GM21723 (cell line): ENCODE measurements around the gene SEPTIN2.
A peak's percentile ranks its signal among the peaks of the same experiment; 100 is the strongest.
"Not testable (repeated sequence)": the region's sequence is repeated elsewhere in the genome, so short reads cannot be mapped to it uniquely, and the experiment has no call there.

ENCODE experiments used
- ATAC-seq: cut with Tn5 transposase; IDR thresholded peaks from one replicate; pipeline ENCODE4 v1.9.1; 2021; ENCODE audit warnings: mild to moderate bottlenecking, moderate library complexity; ENCODE audit not compliant: unreplicated experiment

SEPTIN2 gene

DNA sequence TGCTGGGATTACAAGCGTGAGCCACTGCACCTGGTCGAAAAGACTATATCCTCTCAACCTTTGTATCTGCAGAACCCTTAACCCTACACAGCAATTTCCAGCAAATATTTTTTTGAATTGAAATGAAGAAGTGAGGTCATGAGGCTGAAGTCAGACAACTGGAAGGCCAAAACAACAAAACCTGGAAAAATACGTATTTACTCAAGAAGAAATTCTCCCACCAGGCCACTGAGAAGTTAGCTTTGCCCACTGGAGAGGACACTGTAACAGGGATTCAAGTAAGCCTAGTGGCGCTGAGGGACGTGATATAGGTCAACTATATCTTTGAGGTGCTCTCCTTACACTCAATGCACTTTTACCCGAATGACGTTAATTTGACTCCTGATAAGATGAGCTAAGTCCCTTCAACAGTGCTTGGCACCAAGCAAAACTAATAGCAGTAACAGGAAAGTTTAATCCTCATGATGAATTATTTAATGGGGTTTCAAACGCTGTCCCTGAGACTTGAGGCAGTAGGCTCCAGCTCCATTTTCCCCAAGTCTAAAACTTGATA lies 2.1 kb upstream of the SEPTIN2 start:
- no peak for ATAC-seq

DNA sequence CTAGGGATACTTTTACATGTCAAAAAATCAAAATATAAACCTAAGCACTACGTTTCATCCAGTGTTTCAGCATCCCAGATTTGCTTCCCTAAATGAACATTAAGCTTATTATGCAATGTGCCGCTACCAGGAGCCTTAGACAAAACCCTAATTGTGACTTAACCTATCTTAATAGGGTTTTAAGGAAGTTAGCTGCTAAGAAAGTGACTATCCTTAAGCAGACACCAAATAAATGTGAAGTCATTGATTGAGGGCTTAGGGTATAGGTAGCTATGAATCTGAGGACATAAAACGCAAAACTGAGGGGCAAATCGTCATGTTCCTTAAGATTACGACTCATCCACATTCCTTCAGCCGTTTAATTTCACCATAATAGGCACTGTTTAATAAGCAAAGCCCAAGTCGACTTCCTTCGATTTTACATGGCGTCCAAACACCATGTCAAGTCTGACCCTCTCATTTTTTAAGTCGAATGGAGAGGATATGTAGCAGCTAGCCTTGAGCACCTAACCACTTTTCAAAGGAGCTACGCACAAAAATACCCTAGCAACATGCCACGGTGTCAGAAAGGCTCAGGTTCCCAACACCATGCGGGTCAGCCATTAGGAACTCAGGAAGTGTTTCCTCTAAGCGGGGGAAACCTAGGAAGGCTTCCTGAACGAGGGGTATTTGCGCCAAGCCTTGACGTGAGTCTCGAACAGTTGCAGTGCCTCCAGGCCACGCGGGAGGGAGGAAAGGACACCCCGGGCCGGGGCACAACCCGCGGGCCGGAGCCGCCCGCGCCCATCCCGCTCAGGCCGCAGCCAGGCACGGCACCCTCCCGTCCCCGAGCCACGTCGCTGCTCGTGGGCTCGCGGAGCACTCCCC lies 1.3 kb upstream of the SEPTIN2 start:
- ATAC-seq, result no peak

DNA sequence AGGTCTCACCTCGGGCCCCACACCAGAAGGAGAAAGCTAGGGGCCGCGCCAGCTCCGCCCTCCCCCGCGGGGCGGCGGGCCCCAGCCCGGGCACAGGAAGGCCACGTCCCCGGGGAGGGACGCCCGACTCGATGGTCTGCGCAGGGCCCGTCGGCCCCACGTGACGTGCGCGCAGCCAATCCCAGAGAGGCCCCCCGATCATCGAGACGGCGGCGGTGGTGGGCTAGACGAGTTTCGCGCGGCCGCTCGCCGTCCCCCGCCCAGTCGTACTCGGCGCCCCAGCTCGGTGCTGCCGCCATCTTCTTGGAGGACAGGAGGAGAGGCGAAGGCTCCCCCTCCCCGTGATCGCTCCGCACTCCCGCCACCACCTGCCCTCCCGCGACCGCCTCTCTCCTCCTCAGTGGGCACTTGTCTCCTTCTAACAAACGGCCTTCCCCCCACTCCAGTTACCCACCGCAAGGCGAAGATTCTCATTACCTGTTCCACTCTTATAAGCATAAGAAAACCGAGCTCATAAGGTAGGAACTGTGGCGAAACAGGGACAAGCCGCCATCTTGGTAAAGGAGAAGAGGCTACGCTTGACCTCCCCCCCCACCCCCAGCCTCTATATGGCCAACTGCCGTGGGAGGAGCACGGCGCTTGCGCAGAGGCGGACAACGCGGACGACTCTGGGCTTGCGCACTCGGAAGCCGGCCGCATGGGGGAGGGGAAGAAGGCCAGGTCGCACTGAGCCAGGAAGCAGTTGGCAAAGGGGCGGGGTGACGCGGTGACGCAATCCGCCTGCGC lies 439 bp upstream of the SEPTIN2 start, which contains the start of gene HDLBP:
TSS of gene HDLBP (minus strand) at position 580 of the 786 bp plus-strand sequence. CDS start 48,803 bp downstream, outside the sequence.
- peak; percentile 73 for ATAC-seq

DNA sequence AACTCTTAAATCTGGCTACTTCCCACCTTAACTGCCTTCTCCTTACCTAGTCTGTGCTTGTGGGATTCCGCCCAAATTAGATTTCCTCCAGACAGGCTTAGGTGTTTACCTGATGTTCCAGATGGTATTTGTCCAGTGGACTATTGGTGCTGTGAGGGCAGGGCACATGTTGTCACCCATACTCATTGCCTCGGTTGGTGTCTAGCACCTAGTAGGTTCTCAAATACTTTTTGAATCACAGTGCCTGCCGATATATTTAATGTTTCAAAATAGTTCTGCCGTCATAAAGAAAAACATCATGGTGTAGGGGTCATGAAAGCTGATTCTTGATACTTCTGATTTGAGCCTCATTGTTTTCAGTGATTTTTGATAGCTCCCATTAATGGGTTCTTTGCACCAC lies 1.1 kb downstream of the SEPTIN2 start:
- no peak for ATAC-seq

DNA sequence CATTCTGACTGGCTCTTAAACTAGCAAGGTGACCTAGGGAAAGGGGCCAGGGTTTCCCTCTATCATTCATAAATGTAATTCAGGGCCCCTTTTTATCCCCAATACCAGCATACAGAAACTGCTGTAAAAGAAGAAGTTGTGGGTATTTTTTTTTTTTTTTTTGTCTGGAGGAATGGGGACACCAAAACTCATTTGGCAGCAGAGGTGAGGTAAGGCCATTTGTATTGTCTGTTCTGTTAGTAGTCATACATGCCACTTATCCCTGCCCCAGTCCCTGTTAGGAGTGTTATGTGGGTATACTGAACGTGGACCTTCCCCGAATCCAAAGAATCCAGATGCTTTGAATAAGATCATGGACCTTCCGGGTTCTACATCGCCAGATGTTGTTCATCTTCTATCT lies 1.7 kb downstream of the SEPTIN2 start:
- no peak for ATAC-seq

DNA sequence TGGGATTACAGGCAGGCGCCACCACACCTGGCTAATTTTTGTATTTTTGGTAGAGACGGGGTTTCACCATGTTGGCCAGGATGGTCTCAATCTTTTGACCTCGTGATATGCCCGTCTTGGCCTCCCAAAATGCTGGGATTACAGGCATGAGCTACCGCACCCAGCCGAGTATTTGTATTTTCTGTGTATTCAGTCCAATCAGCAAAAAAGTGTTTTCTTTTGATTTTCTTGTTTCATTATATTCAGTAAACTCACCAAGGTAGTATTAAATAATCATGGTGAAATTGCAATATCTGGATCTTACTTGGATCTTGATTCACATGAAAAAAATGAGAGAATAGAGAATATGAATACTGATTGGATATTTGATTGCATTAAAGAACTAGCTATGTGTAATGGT lies 3.1 kb downstream of the SEPTIN2 start:
- not testable (repeated sequence) for ATAC-seq

DNA sequence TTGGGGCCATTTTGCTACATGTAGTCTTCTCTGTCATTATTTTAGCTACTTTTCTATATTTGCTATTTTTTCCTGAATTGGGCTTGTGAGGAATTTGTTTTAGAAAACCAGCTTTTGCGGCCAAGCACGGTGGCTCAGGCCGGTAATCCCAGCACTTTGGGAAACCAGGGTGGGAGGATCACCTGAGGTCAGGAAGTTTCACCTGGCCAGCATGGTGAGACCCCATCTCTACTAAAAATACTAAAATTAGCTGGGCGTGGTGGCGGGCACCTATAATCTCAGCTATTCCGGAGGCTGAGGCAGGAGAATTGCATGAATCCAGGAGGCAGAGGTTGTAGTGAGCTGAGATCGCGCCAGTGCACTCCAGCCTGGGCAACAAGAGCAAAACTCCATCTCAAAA lies 4.7 kb downstream of the SEPTIN2 start:
- ATAC-seq, result no peak

DNA sequence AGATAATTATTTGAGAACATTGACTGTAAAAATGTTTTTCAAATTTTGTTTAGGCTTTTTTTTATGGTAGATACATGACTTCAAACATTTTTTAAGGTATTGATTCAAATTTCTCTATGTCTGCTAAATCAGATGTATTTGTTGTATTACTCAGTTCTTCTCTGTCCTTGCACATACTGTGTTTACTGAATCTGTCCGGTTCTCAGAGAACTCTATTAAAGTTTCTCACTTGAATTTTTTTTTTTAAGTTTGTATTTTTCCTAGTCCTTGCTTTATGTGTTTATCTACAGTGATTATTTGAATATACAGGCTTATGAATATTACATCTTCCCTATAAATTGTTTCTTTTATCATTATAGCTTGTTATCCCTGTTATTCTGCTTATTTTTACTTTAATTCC lies 5.3 kb downstream of the SEPTIN2 start:
- no peak for ATAC-seq

DNA sequence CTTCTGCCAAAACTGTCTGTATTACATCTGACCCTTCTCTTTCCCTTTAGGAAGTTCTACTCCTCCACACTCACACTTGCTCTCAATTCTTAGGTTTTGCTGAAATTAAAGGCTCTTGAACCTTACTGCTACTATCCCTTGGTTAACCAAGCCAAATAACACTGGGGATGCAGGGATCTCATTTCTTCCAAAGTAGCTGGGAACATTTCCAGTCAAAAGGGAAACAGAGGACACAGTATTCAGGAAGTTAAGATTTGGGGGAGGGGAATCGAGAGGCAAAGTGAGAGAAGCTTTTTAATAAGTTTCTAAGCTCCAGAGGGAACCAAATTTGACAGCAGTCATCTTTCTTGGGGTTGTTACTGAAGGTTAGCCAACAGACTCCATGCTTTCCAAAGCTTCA lies 6.2 kb downstream of the SEPTIN2 start:
- no peak for ATAC-seq

DNA sequence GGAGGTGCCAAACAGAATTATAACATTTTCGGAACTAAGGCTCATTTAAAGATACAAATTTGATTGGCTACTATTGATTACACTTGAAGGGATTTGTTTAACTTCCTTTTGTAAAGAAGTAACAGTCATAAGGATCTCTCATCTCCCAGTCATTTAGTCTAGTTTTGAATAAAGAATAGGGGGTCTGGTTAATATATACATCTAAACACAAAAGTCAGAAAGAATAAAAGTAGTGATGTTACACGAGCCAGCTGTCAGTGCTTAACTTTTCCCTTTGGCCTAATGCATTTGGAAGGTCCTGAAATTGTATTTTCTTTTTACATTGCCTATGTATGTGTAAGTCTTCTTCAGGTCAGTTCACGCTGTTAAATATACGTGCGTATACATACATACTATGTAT lies 8.1 kb downstream of the SEPTIN2 start:
- no peak for ATAC-seq

DNA sequence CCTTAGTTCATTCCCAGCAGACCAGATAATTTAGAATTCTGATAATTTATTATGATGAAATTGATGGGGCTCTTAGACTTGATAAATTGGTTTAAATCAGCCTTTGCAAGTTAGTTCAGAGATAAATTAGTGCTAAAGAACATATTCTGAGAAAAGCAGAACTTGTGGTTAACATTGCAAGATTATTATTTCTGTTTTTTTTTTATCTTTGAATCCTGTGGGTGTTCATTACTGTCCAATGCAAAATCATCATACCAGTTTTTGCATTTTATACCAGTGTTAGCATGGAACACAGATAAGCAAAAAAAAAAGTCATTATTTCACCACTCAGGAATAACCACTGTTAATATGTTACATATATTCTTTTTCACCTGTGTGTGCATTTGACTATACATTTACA lies 9.1 kb downstream of the SEPTIN2 start:
- no peak for ATAC-seq

DNA sequence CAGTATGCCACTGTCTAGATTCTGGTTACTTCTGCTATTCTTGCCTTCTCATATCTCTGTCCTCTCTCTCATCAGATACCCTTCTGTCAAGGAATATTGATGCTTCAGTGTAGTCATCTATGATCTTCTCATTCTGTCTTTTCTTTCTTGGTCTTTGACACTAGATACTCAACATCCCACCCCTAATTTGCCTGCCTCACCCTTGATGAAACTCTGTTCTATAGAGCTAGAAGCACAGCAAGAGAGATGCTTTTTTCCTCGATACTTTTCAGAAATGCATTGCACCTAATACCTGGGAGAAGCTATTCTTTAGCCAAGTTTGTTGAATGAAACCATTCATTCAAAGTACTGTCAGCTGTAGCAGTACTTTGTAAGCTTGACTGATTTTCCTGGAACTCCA lies 9.5 kb downstream of the SEPTIN2 start:
- no peak for ATAC-seq

DNA sequence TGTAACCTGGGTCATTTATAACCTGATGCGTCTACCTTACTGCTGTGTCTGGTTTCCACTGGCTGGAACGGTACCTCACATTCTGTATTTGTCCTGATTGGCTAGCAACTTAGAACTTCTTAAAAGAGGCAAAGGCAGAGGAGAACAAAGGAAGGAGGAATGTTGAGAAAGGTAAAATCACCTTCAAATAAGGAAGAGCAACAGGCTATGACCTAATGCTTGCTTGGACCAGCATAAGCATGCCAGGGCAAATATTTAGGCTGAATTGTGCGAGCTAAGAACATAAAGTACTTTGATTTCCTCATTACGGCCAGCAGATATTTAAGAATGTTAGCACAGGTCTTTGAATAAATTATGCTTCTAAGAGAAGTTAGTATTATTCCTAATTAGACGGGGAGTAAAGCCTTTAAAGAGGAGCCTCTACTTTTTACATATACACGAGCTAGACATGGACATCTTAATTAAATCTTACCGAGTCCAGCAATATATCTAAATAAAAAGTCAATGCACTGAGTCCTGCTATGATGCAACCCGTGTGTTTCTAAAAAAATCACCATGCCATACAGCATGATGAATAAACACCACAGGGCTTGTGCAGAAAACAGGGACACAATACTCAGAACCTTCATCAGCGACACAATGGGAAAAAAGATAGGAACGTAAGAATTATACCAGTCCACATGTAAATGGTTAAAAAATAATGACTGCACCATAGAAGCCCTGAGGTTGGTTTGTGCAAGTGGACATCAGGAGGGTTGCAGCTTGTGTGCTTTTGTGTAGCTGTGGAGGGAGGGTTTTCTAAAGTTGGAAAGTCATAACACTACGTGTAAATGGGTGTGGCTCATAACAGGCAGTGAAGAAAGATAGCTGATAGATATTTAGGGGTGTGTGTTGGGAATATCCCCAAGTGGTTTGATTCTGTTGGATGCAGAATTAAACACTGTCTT lies 14.2 kb downstream of the SEPTIN2 start:
- no peak for ATAC-seq

DNA sequence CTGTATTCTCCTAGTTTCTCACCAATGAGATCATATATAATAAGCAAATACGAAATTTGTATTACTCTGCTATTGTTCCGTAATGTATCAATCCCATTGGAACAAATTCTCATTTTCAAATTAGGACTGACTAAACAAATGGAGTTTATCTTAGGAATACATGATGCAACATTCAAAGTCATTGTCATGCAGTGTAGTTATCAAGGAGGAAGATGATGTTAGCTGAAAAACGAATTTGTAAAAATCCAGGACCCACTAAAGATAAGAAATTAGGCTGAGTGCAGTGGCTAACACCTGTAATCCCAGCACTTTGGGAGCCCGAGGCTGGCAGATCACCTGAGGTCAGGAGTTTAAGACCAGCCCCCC lies 14.9 kb downstream of the SEPTIN2 start:
- no peak for ATAC-seq

DNA sequence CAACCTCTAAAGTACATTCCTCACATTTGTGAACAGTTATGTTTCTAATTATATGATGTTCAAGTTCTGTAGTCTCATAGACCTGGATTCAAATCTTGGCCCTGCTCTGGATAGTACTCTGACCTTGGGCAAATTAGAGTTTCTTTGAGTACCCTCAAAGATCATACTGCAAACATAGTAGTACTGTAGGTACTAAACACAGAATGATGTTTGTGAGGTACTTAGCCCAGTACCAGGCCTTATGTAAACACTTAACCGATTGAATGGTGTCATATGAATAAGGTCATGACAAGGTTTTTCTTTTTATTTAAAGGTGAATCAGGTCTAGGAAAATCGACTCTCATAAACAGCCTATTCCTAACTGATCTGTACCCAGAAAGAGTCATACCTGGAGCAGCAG lies 19.1 kb downstream of the SEPTIN2 start:
- no peak for ATAC-seq

DNA sequence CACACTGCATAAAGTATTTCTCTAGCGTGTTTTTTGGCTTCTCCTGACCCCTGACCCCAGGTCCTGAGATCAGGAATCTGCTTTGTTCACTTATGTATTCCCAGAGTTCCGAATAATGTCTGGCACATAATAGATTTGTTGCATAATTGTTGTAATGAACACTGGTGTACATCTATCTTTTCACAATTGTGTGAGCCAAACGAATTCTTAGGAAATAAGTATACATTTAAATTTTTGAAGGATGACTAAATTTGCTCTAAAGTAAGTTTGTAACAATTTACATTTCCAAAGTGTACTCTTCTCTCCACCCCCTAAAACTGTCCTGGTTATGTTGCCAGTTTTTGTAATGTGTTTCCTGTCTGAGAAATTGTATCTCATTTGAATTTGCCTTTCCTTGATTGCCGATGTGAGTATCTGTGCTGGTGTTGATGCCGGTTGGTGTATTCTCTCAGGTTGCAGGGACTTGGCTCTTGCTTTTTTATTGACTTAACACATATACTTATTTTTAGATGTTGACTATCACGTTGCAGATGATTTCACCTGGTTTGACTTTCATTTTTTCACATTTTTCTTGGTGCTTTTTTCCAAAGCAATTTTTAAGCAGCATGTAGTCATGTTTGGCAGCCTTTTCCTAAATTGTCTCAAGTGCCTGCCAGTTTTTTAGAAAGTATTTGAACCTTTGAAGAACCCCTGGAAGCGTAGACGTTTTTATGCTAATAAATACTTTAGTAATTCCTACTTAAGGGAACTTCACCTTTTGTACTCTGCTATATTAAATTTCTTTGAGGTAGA lies 24.3 kb downstream of the SEPTIN2 start:
- no peak for ATAC-seq

DNA sequence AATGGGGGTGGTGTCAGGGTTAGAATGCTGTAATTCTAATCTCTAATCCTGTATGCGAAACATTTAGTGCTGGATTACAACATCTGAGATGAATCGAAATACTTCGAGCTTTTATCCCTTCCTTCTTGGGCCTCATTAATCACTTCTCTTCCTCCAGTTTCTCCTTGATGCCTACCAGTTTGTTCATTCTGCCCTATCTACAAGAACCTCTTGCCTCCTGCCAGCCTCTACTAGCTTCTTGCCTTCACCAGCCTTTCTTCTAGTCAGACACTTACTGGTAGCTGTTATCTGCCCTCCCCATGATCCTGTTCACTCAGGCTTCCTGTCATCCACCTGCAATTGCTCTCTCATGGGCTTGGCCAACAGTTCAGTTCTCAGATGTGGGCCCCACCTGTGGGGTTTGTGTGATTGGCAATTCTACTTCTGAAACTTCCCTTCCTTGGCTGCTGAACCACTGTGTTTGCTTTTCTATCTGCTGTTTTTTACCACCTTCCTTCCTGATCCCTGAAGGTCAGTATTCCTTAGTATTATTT lies 25.0 kb downstream of the SEPTIN2 start:
- no peak for ATAC-seq

DNA sequence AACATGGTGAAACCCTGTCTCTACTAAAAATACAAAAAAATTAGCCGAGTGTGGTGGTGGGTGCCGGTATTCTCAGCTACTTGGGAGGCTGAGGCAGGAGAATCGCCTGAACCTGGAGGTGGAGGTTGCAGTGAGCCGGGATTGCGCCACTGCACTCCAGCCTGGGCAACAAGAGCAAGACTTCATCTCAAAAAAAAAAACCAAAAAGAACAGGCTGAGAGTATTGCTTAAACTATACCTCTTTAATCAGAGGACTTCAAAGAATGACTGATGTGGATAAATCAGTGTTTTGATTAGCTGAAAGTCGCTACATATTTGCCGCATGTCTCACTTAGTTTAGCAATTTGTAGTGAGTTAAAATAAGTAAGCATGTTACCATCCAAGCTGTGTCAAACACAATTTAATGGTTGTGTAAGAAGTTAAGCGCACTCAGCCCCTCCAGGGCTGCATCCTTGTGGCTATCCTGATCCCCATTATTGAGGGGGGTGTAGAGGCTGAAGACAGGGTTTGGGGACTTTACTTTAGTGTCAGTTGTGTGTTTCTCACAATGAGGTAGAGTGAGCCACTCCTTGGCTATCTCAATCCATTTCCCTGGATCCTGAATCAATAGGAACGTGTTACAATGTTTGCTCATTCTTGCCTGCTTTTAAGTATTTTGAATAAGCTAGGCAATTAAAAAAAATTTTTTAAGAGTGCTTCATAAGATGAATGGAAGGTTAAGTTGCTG lies 29.4 kb downstream of the SEPTIN2 start:
- no peak for ATAC-seq

DNA sequence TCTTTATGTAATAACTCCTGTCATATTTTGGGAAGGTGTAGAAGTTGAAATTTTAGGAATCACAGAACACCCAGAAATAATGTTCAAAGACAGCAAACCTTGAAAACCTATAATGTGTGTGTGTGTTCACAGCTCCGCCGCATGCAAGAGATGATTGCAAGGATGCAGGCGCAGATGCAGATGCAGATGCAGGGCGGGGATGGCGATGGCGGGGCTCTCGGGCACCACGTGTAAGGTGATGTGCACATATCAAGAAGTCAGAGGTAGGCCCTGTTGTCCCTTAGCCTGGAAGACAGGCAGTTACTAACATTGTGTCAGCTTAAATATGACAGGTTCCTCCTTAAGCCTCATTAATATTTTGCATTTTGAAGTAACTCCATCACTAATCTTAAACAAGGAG lies 34.2 kb downstream of the SEPTIN2 start:
- no peak for ATAC-seq
